HepG2 (cell line): Measurements from ENCODE around the gene INO80E. TPM values are rescaled to one million over a fixed set of nuclear protein-coding genes. Genes with fewer than 3 reads are reported as not detected.

Experiments used
- CTCF ChIP-seq: sonication (generic); formaldehyde crosslinking; IDR thresholded peaks from 2 replicates; pipeline ENCODE4 v1.5.0; 2020; ENCODE audit warnings: mild to moderate bottlenecking, missing genetic modification reagents, moderate library complexity
- DZIP1 ChIP-seq: sonication (generic); formaldehyde crosslinking; IDR thresholded peaks from 2 replicates; pipeline ENCODE4 v1.5.0; 2020; ENCODE audit warnings: mild to moderate bottlenecking, missing genetic modification reagents
- HMGXB4 ChIP-seq, 2 experiments: sonication (generic) in 1 of 2; formaldehyde crosslinking in 1 of 2; IDR thresholded peaks; 2 replicates each; pipeline versions ENCODE4 v1.4.0 to v1.6.1; 2018 to 2020; ENCODE audit warnings: missing genetic modification reagents in 2 of 2, borderline replicate concordance in 1 of 2, low read depth in 1 of 2, mild to moderate bottlenecking in 1 of 2, missing biosample characterization in 1 of 2
- KLF16 ChIP-seq, 2 experiments: sonication (generic) in 1 of 2; formaldehyde crosslinking in 1 of 2; IDR thresholded peaks; 2 replicates each; pipeline versions ENCODE4 v1.6.1 to v1.8.0; 2016 to 2023; ENCODE audit warnings: missing genetic modification reagents in 2 of 2, missing compliant biosample characterization in 1 of 2
- NFAT5 ChIP-seq: sonication (generic); formaldehyde crosslinking; IDR thresholded peaks from 2 replicates; pipeline ENCODE4 v1.4.0; 2020; ENCODE audit warnings: missing genetic modification reagents
- NFE2L2 ChIP-seq: fragments of 150-350 bp; IDR thresholded peaks from 2 replicates; pipeline ENCODE4 v1.6.1; 2014; ENCODE audit warnings: low read length
- TARDBP ChIP-seq: sonication (generic); formaldehyde crosslinking; IDR thresholded peaks from 2 replicates; pipeline ENCODE4 v1.8.0; 2022; ENCODE audit warnings: mild to moderate bottlenecking, missing genetic modification reagents
- TEAD2 ChIP-seq: sonication (generic); formaldehyde crosslinking; IDR thresholded peaks from 2 replicates; pipeline ENCODE4 v1.9.0; 2021; ENCODE audit warnings: missing genetic modification reagents
- THAP7 ChIP-seq: sonication (generic); formaldehyde crosslinking; IDR thresholded peaks from 2 replicates; pipeline ENCODE4 v1.8.1; 2023; ENCODE audit warnings: mild to moderate bottlenecking, missing genetic modification reagents
- TOPORS ChIP-seq: sonication (generic); formaldehyde crosslinking; IDR thresholded peaks from 2 replicates; pipeline ENCODE4 v1.8.0; 2023; ENCODE audit warnings: mild to moderate bottlenecking, missing genetic modification reagents
- ZBTB20 ChIP-seq: sonication (generic); formaldehyde crosslinking; IDR thresholded peaks from 2 replicates; pipeline ENCODE4 v1.8.1; 2023; ENCODE audit warnings: missing genetic modification reagents, low read depth, mild to moderate bottlenecking, borderline replicate concordance
- ZC3H4 ChIP-seq: sonication (generic); formaldehyde crosslinking; IDR thresholded peaks from 2 replicates; pipeline ENCODE4 v1.4.0; 2020; ENCODE audit warnings: missing genetic modification reagents, borderline replicate concordance
- ZNF331 ChIP-seq: sonication (generic); formaldehyde crosslinking; IDR thresholded peaks from 2 replicates; pipeline ENCODE4 v1.4.0; 2020; ENCODE audit warnings: missing genetic modification reagents
- ZNF383 ChIP-seq: sonication (generic); formaldehyde crosslinking; IDR thresholded peaks from 2 replicates; pipeline ENCODE4 v1.4.0; 2020; ENCODE audit warnings: missing genetic modification reagents, mild to moderate bottlenecking, borderline replicate concordance
- ZNF550 ChIP-seq: sonication (generic); formaldehyde crosslinking; IDR thresholded peaks from 2 replicates; pipeline ENCODE4 v1.4.0; 2020; ENCODE audit warnings: mild to moderate bottlenecking, missing genetic modification reagents, borderline replicate concordance
- ZNF589 ChIP-seq: sonication (generic); formaldehyde crosslinking; conservative IDR thresholded peaks from 2 replicates; pipeline ENCODE4 v1.8.0; 2022; ENCODE audit warnings: mild to moderate bottlenecking, moderate library complexity, missing genetic modification reagents
- polyA plus RNA-seq, 8 experiments: library from polyadenylated mRNA; depleted of rRNA in 3 of 8; stranded (reverse) in 7 of 8; unstranded in 1 of 8; fragments of >200 nt; fragmentation: Illumina TruSeq in 4 of 8; extraction: Trizol in 4 of 8; gene quantifications; 2 replicates each; pipeline versions ENCODE4 v1.2.1 to v1.2.3, GENCODE V29; 2011 to 2016; ENCODE audit warnings: low read depth in 4 of 8, missing spikeins in 1 of 8, mixed read lengths in 1 of 8; ENCODE audit not compliant: insufficient read depth in 1 of 8
- total RNA-seq, 5 experiments: library from RNA; depleted of rRNA; stranded (reverse); fragments of >200 nt; fragmentation: Illumina TruSeq; extraction: Trizol; gene quantifications; 2 replicates each; pipeline ENCODE4 v1.2.3, GENCODE V29; 2016; ENCODE audit warnings: low read depth in 1 of 5

Gene INO80E
- total and polyA plus RNA-seq, 2 of the 13 experiments (the other 11 are each of a cell fraction or from before 2014, with no cell fraction given), result 25.8 to 45.6 TPM

- TF ChIP-seq NFAT5 (CRISPR knock-in tag) (no peak), TARDBP (CRISPR knock-in tag) (0 out of 2 replicates have a peak, but pooled peaks have one; percentile 11), CTCF (CRISPR knock-in tag) (peak; percentile 24; the same call in 1 of the 2 replicates), HMGXB4 (CRISPR knock-in tag; IDR thresholded peaks at IDR 0.05; ENCODE audit: borderline replicate concordance in 1 of 2, low read depth in 1 of 2) (no peak), ZNF589 (no peak), NFE2L2 (no peak), THAP7 (no peak), ZNF550 (CRISPR knock-in tag) (no peak), TEAD2 (CRISPR knock-in tag) (0 out of 2 replicates have a peak, but pooled peaks have one; percentile 39), ZBTB20 (CRISPR knock-in tag) (no peak), TOPORS (CRISPR knock-in tag) (no peak), ZNF383 (CRISPR knock-in tag) (0 out of 2 replicates have a peak, but pooled peaks have one; percentile 64), KLF16 (CRISPR knock-in tag; IDR thresholded peaks at IDR 0.05) (no peak), ZC3H4 (CRISPR knock-in tag) (no peak), ZNF331 (CRISPR knock-in tag) (peak; percentile 16; the same call in 1 of the 2 replicates), DZIP1 (CRISPR knock-in tag) (no peak)
Observed at GRCh38 chr16:29975811-29976511, 20.1 kb upstream of the INO80E start (continued).
